ENCODE measurements around the gene ZMIZ1.

GRCh38 chr10:79358811-79359210 lies 290.0 kb downstream of the ZMIZ1 start:
- TF ChIP-seq CTCF (IDR thresholded peaks at IDR 0.05) (no peak), POLR2A (IDR thresholded peaks at IDR 0.05) (no peak)
